ENCODE data around the gene SECTM1.
"Not testable (repeated sequence)": the region's sequence is repeated elsewhere in the genome, so short reads cannot be mapped to it uniquely, and the experiment has no call there.

SECTM1 gene

DNA sequence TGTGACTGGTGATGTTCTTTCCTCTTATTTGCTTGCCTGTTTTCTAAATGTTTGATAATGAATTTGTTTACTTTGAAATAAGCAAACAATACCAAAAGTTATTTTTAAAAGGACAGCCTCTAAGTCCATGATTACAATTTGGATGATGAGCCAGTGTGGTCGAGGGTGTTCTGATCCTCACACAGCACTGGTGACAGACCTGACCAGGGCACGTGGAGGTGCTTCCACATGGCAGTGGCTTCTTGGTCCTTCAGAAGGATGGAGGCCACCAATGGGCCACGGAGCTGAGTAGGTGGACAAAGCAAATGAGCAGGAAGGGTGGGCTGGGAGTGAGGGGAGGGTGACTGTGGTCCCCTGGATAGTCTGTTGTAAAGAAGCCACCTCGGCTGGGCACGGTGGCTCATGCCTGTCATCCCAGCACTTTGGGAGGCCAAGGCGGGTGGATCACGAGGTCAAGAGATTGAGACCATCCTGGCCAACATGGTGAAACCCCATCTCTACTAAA, 21.3 kb upstream of the SECTM1 start:
- no peaks in the 10 kb centered on the region for H3K9me3 ChIP-seq (ENCODE audit: control insufficient read depth, insufficient read depth, low read length)
- H3K27ac ChIP-seq (ENCODE audit: low read length) = no peak overlapping the region
- no peaks in the 10 kb centered on the region; the same call in 1 of the 2 replicates for H3K36me3 ChIP-seq (ENCODE audit: control insufficient read depth, insufficient read depth, low read length)
- WGBS (ENCODE audit: insufficient coverage, insufficient read length) = no CpG with 5 or more reads among the region's 7 CpGs
- H3K27me3 ChIP-seq (ENCODE audit: control insufficient read depth, insufficient read depth, low read length) = no peaks in the 10 kb centered on the region
- no peak overlapping the region for H3K4me3 ChIP-seq (ENCODE audit: low read length)
- H3K4me1 ChIP-seq (ENCODE audit: control insufficient read depth, insufficient read depth, low read length) = peaks cover 7% of the 10 kb centered on the region
- DNase-seq (ENCODE audit: low read depth, low spot score) = no peak

DNA sequence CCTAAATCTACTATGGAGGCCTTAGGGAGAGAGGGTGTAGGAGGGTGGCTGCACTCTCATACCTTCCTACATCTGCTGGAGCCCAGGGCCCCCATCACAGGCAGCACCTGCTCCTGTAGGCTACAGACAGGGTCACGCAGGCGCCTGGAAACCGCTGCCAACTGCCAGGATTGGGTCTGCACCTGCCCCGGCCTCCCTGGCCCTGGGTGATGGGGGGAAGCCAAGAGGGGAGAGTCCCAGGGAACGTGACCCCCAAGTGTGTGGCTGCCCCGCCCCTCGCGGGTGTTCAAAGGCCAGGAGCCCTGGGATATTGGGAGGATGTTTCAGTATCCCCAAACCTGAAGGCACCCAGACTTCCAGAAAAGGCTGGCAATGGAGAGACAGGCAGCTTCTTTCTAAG, 19.9 kb upstream of the SECTM1 start:
- Histone ChIP-seq H3K4me1 (ENCODE audit: control insufficient read depth, insufficient read depth, low read length) (peaks cover 5% of the 10 kb centered on the region), H3K36me3 (ENCODE audit: control insufficient read depth, insufficient read depth, low read length) (no peaks in the 10 kb centered on the region), H3K4me3 (ENCODE audit: low read length) (no peak overlapping the region), H3K27me3 (ENCODE audit: control insufficient read depth, insufficient read depth, low read length) (no peaks in the 10 kb centered on the region), H3K9me3 (ENCODE audit: control insufficient read depth, insufficient read depth, low read length) (no peaks in the 10 kb centered on the region), H3K27ac (ENCODE audit: low read length) (no peak overlapping the region)
- WGBS (ENCODE audit: insufficient coverage, insufficient read length) = no CpG with 5 or more reads among the region's 8 CpGs
- DNase-seq (ENCODE audit: low read depth, low spot score) = no peak

DNA sequence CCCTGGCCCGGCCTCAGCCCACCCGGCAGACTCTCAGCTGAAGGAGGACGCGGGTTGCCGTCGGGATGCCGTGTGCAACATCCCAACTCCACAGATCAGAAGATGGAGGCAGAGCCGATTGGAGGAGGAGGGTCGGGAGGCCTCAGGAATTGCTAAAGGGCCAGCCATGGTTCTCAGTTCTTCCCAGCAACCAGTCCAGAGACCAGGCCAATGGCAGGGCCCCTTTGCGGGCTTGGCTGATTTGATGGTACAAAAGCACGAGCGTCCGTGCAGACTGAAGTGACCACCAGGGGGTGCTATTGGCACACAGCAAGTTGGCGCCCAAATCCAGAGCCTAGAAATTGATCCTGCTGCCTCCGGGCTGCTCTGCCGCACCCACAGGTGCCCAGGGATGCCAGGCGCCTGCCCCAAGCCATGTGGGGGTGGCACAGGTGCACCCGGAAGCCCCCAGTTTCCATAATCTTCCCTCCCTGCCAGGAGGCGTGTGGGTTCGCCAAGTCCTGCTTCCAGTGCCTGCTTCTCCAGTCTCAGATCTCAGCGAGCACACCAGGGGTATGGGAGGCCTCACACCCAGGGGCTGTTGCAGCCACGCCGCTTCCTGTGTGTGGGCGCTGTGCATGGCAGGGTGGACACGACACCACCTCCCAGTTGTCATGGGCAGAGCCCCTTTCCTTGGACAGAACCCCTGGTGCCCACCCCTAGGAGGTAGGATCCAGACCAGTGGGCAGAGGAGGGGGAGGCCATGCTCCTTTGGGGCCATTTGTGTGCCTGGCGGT, 18.3 kb upstream of the SECTM1 start:
- Histone ChIP-seq H3K27me3 (ENCODE audit: control insufficient read depth, insufficient read depth, low read length) (no peaks in the 10 kb centered on the region), H3K36me3 (ENCODE audit: control insufficient read depth, insufficient read depth, low read length) (no peaks in the 10 kb centered on the region), H3K4me1 (ENCODE audit: control insufficient read depth, insufficient read depth, low read length) (peaks cover 4% of the 10 kb centered on the region), H3K4me3 (ENCODE audit: low read length) (no peak overlapping the region), H3K9me3 (ENCODE audit: control insufficient read depth, insufficient read depth, low read length) (no peaks in the 10 kb centered on the region), H3K27ac (ENCODE audit: low read length) (no peak overlapping the region)
- WGBS (ENCODE audit: insufficient coverage, insufficient read length) = no CpG with 5 or more reads among the region's 26 CpGs
- peak; percentile 74 for DNase-seq (ENCODE audit: low read depth, low spot score)

DNA sequence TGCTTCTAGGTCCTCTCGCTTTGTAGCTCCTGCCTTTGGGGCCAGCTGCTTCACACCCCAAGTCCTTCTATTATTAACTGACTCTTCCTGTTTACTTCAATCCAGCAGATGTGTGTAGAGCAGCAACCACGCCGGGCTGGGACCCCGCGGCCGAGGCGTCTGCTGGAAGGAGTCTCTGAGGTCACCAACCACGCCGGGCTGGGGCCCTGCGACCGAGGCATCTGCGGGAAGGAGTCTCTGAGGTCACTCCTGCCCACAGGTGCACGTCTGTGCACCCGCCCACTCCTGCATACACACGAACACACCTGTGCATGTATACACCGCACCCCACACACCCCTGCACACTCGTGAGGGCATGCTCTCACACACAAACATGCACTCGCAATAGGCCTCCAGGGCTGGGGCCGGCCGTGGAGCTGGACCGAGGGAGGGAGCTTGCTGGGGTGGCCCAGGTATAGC, 17.7 kb upstream of the SECTM1 start:
- Histone ChIP-seq H3K4me1 (ENCODE audit: control insufficient read depth, insufficient read depth, low read length) (no peaks in the 10 kb centered on the region), H3K4me3 (ENCODE audit: low read length) (no peak overlapping the region), H3K9me3 (ENCODE audit: control insufficient read depth, insufficient read depth, low read length) (no peaks in the 10 kb centered on the region), H3K36me3 (ENCODE audit: control insufficient read depth, insufficient read depth, low read length) (no peaks in the 10 kb centered on the region), H3K27me3 (ENCODE audit: control insufficient read depth, insufficient read depth, low read length) (no peaks in the 10 kb centered on the region), H3K27ac (ENCODE audit: low read length) (no peak overlapping the region)
- whole genome bisulfite sequencing (ENCODE audit: insufficient coverage, insufficient read length) = no CpG with 5 or more reads among the region's 21 CpGs
- DNase-seq (ENCODE audit: low read depth, low spot score) = no peak

DNA sequence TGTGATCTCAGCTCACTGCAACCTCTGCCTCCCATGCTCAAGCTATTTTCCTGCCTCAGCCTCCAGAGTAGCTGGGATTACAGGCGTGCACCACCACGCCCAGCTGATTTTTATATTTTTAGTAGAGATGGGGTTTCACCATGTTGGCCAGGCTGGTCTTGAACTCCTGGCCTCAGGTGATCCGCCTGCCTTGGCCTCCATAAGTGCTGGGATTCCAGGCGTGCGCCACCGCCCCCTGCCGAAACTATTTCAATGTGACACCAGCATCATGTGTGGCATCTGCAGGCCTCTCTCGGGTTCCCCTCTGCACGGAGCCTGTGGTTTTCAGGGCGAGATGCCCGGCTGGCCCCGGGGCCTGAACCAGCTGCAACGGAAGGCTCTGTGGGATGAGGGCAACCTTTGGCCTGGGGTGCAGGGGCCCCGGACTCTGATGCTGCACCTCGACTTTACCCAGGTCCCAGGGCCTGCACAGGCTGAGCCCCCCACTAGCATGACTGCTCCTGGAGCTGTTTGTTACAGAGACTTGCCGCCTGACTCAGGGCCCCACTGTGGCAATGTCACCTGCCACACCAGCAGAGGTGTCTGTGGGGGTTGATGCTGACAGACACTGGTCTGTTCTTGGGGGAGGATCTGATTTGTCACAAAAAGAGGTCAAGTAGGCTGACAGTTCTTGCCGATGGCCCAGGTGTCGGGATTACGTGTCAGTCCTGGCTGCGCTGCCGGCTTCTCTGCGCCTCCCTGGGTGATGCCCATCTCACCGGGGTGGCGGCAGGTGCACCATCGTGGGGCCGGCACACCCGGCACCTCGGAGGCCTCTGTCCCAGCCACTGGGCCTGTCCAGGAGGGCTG, 16.8 kb upstream of the SECTM1 start:
- no peaks in the 10 kb centered on the region for H3K27me3 ChIP-seq (ENCODE audit: control insufficient read depth, insufficient read depth, low read length)
- H3K4me3 ChIP-seq (ENCODE audit: low read length) = no peak overlapping the region
- no peaks in the 10 kb centered on the region for H3K9me3 ChIP-seq (ENCODE audit: control insufficient read depth, insufficient read depth, low read length)
- H3K27ac ChIP-seq (ENCODE audit: low read length) = no peak overlapping the region
- no peak for DNase-seq (ENCODE audit: low read depth, low spot score)
- H3K4me1 ChIP-seq (ENCODE audit: control insufficient read depth, insufficient read depth, low read length) = no peaks in the 10 kb centered on the region
- no CpG with 5 or more reads among the region's 28 CpGs for WGBS (ENCODE audit: insufficient coverage, insufficient read length)
- no peaks in the 10 kb centered on the region for H3K36me3 ChIP-seq (ENCODE audit: control insufficient read depth, insufficient read depth, low read length)

DNA sequence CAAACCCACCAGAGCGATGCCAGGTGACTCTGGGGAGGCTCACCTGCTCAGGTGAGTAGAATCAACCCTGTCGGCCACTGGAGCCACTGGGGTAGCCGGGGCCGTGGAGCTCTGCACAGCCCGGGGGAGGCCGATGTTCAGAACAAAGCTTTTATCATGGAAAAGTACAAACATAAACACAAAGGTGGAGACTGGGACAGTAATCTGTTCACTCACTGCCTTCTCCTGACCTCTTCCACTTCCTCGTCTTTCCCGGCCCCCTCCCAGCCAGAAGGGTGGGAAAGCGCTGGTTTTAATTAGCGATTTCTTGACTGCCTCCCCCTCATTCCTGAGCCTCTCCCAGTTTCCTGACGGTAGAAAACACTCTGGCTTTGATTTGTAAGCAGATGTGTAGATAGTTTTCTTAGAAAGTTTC, 15.7 kb upstream of the SECTM1 start:
- no peaks in the 10 kb centered on the region for H3K27me3 ChIP-seq (ENCODE audit: control insufficient read depth, insufficient read depth, low read length)
- WGBS (ENCODE audit: insufficient coverage, insufficient read length) = no CpG with 5 or more reads among the region's 11 CpGs
- H3K27ac ChIP-seq (ENCODE audit: low read length) = no peak overlapping the region
- no peaks in the 10 kb centered on the region for H3K36me3 ChIP-seq (ENCODE audit: control insufficient read depth, insufficient read depth, low read length)
- DNase-seq (ENCODE audit: low read depth, low spot score) = no peak
- H3K4me1 ChIP-seq (ENCODE audit: control insufficient read depth, insufficient read depth, low read length) = no peaks in the 10 kb centered on the region
- H3K9me3 ChIP-seq (ENCODE audit: control insufficient read depth, insufficient read depth, low read length) = no peaks in the 10 kb centered on the region
- no peak overlapping the region for H3K4me3 ChIP-seq (ENCODE audit: low read length)

DNA sequence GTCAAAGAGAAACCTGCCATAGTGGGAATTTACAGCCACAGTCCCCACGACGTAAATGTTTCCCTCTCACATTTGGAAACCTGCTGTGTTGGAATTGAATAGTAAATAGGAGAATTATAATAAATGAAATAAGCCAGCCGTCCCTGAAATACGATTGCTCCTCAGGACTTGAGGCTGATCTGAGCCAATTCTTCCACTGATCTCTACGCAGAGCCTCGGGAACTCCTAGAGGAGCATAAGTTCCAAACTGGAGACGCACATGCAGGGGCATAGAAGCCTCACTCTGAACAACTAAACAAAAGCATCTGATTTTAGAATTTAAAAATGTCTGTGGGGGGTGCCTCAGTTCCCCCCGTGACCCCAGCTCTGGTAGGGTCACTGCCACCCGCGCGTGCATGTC, 15.3 kb upstream of the SECTM1 start:
- no peak overlapping the region for H3K27ac ChIP-seq (ENCODE audit: low read length)
- DNase-seq (ENCODE audit: low read depth, low spot score) = no peak
- no peaks in the 10 kb centered on the region for H3K9me3 ChIP-seq (ENCODE audit: control insufficient read depth, insufficient read depth, low read length)
- H3K36me3 ChIP-seq (ENCODE audit: control insufficient read depth, insufficient read depth, low read length) = no peaks in the 10 kb centered on the region
- WGBS (ENCODE audit: insufficient coverage, insufficient read length) = no CpG with 5 or more reads among the region's 11 CpGs
- no peaks in the 10 kb centered on the region for H3K4me1 ChIP-seq (ENCODE audit: control insufficient read depth, insufficient read depth, low read length)
- H3K27me3 ChIP-seq (ENCODE audit: control insufficient read depth, insufficient read depth, low read length) = no peaks in the 10 kb centered on the region
- H3K4me3 ChIP-seq (ENCODE audit: low read length) = no peak overlapping the region

DNA sequence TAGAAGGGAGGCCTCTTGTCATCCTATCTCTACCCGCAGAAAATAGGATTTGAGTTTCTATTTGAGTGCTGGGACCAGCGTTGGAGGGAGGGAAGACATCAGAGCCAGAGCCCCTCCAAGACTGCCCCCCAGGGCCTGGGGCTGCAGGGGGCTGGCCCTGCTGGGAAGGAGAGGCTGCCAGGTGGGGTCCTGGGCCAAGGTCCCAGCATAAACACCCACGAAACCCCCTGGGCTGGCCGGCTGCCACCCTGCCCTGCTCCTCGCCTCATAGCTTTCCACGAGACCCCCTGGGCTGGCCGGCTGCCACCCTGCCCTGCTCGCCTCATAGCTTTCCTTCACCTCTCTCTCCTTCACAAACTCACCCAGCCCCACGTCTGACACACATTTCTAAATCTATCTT, 14.9 kb upstream of the SECTM1 start:
- DNase-seq (ENCODE audit: low read depth, low spot score) = no peak
- Histone ChIP-seq H3K36me3 (ENCODE audit: control insufficient read depth, insufficient read depth, low read length) (no peaks in the 10 kb centered on the region), H3K4me3 (ENCODE audit: low read length) (no peak overlapping the region), H3K27ac (ENCODE audit: low read length) (no peak overlapping the region), H3K27me3 (ENCODE audit: control insufficient read depth, insufficient read depth, low read length) (no peaks in the 10 kb centered on the region), H3K4me1 (ENCODE audit: control insufficient read depth, insufficient read depth, low read length) (no peaks in the 10 kb centered on the region), H3K9me3 (ENCODE audit: control insufficient read depth, insufficient read depth, low read length) (no peaks in the 10 kb centered on the region)
- no CpG with 5 or more reads among the region's 9 CpGs for WGBS (ENCODE audit: insufficient coverage, insufficient read length)

DNA sequence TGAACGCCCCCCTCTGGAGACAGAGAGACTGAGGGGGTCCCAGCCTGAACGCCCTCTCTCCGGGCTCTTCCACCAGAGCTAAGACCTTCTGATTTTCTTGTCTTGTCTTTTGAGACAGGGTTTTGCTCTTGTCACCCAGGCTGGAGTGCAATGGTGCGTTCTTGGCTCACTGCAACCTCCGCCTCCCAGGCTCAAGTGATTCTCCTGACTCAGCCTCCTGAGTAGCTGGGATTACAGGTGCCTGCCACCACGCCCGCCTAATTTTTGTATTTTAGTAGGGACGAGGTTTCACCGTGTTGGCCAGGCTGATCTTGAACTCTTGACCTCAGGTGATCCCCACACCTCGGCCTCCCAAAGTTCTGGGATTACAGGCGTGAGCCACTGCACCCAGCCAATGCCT, 14.4 kb upstream of the SECTM1 start:
- H3K9me3 ChIP-seq (ENCODE audit: control insufficient read depth, insufficient read depth, low read length); H3K4me1 ChIP-seq (ENCODE audit: control insufficient read depth, insufficient read depth, low read length); H3K4me3 ChIP-seq (ENCODE audit: low read length); H3K27ac ChIP-seq (ENCODE audit: low read length); H3K27me3 ChIP-seq (ENCODE audit: control insufficient read depth, insufficient read depth, low read length); DNase-seq (ENCODE audit: low read depth, low spot score); H3K36me3 ChIP-seq (ENCODE audit: control insufficient read depth, insufficient read depth, low read length): not testable (repeated sequence)
- WGBS (ENCODE audit: insufficient coverage, insufficient read length) = no CpG with 5 or more reads among the region's 11 CpGs

DNA sequence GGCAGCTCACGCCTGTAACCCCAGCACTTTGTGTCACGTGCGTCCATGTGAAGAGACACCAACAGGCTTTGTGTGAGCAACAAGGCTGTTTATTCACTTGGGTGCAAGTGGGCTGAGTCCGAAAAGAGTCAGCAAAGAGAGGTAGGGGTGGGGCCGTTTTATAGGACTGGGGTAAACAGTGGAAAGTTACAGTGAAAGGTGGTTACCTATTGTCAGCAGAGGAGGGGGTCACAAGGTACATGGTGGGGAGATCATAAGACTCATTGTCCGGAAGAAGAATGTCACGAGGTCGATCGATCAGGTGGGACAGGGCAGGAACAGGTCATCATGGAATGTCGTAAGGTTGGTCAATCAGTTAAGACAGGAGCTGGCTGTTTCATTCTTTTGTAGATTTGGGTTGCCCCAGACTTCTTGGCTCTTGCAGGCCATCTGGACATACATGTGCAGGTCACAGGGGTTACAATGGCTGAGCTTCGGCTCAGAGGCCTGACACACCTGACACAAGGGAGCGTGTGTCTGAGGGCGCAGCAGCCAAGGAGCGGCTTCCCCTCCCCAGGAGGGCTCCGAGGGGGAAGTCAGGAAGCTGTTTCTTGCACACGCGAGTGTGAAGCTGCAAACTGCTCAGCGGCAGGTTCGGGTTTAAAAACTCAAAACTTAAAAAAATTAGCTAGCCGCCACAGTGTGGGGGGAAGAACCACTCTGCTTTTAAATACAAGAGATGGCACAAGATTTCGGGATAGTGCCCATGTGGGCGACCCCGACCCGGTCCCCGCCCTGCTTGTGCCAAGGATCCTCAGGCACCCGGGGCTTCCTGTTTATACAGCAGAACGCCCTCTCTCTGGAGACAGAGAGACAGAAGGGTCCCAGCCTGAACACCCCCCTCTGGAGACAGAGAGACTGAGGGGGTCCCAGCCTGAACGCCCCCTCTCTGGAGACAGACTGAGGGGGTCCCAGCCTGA, 13.1 kb upstream of the SECTM1 start:
- H3K36me3 ChIP-seq (ENCODE audit: control insufficient read depth, insufficient read depth, low read length) = no peaks in the 10 kb centered on the region; the same call in 1 of the 2 replicates
- no peaks in the 10 kb centered on the region for H3K9me3 ChIP-seq (ENCODE audit: control insufficient read depth, insufficient read depth, low read length)
- no peak for DNase-seq (ENCODE audit: low read depth, low spot score)
- H3K27ac ChIP-seq (ENCODE audit: low read length) = no peak overlapping the region
- WGBS (ENCODE audit: insufficient coverage, insufficient read length) = no CpG with 5 or more reads among the region's 28 CpGs
- no peak overlapping the region for H3K4me3 ChIP-seq (ENCODE audit: low read length)
- no peaks in the 10 kb centered on the region for H3K4me1 ChIP-seq (ENCODE audit: control insufficient read depth, insufficient read depth, low read length)
- no peaks in the 10 kb centered on the region for H3K27me3 ChIP-seq (ENCODE audit: control insufficient read depth, insufficient read depth, low read length)
